K562 (cell line): ENCODE data around the gene DYNLT4. TPM values are rescaled to one million over a fixed set of nuclear protein-coding genes. Genes with fewer than 3 reads are reported as not detected.
A peak's percentile ranks its signal among the peaks of the same experiment; 100 is the strongest.

Experiments
- CTBP1 ChIP-seq: fragments of 450-650 bp; IDR thresholded peaks from 2 replicates; pipeline ENCODE4 v1.6.1; 2016; ENCODE audit warnings: borderline replicate concordance
- DEAF1 ChIP-seq: fragments of 450-650 bp; formaldehyde crosslinking; IDR thresholded peaks from 2 replicates; pipeline ENCODE4 v1.4.0; 2020; ENCODE audit warnings: mild to moderate bottlenecking, moderate library complexity
- ETV5 ChIP-seq: sonication (generic); formaldehyde crosslinking; IDR thresholded peaks from 2 replicates; pipeline ENCODE4 v1.4.0; 2020; ENCODE audit warnings: low read depth, mild to moderate bottlenecking, missing genetic modification reagents
- HDAC2 ChIP-seq: fragments of 450-650 bp; IDR thresholded peaks from 2 replicates; pipeline ENCODE4 v1.6.1; 2016; ENCODE audit warnings: mild to moderate bottlenecking
- MAFK ChIP-seq: IDR thresholded peaks from 2 replicates; pipeline ENCODE4 v1.6.1; 2011; ENCODE audit warnings: low read length, improper control_type of control experiment
- MECOM ChIP-seq: fragments of 250-450 bp; sonication (Bioruptor Pico); IDR thresholded peaks from 2 replicates; pipeline ENCODE4 v1.8.0; 2022; ENCODE audit warnings: inconsistent platforms
- RB1 ChIP-seq: fragments of 450-650 bp; IDR thresholded peaks from 2 replicates; pipeline ENCODE4 v1.6.1; 2017; ENCODE audit warnings: low read depth, mild to moderate bottlenecking
- SREBF1 ChIP-seq: fragments of 150-350 bp; IDR thresholded peaks from 2 replicates; pipeline ENCODE4 v1.6.1; 2014; ENCODE audit warnings: antibody characterized with exemption, low read depth, low read length, borderline replicate concordance
- SRF ChIP-seq, 2 experiments: fragments of 250-450, 450-650 bp in 1 of 2; sonication (Bioruptor Pico) in 1 of 2; sonication (generic) in 1 of 2; formaldehyde crosslinking; IDR thresholded peaks; 2 replicates each; pipeline versions ENCODE4 v1.5.0 to v1.5.1; 2020 to 2022; ENCODE audit warnings: mild to moderate bottlenecking in 1 of 2, missing genetic modification reagents in 1 of 2
- TEAD1 ChIP-seq, 2 experiments: fragments of 450-650 bp in 1 of 2; sonication (generic) in 1 of 2; formaldehyde crosslinking; IDR thresholded peaks; 2 replicates each; pipeline versions ENCODE4 v1.4.0 to v1.8.0; 2020 to 2022; ENCODE audit warnings: mild to moderate bottlenecking in 2 of 2, missing genetic modification reagents in 1 of 2
- ZBTB17 ChIP-seq: fragments of 450-650 bp; formaldehyde crosslinking; IDR thresholded peaks from 2 replicates; pipeline ENCODE4 v1.4.0; 2020; ENCODE audit warnings: mild to moderate bottlenecking
- ZNF280A ChIP-seq: fragments of 450-650 bp; IDR thresholded peaks from 2 replicates; pipeline ENCODE4 v1.6.1; 2018; ENCODE audit warnings: mild to moderate bottlenecking, low read depth; ENCODE audit not compliant: partially characterized antibody
- polyA plus RNA-seq, 8 experiments: library from polyadenylated mRNA; depleted of rRNA in 4 of 8; stranded (reverse) in 5 of 8; unstranded in 3 of 8; fragments of >200 nt; fragmentation: Nextera tagmentation in 2 of 8; fragmentation: Illumina TruSeq in 1 of 8; extraction: Ambion mirVana in 2 of 8; extraction: Trizol in 1 of 8; gene quantifications; 2 replicates each; pipeline versions ENCODE4 v1.2.1 to v1.2.3, GENCODE V29; 2011 to 2014; ENCODE audit warnings: inconsistent platforms in 1 of 8, missing spikeins in 1 of 8
- total RNA-seq, 7 experiments: library from RNA; depleted of rRNA in 6 of 7; stranded (reverse); fragments of >200 nt in 6 of 7; fragmentation: Illumina TruSeq in 2 of 7; extraction: Trizol in 2 of 7; gene quantifications; 2 replicates each; pipeline versions ENCODE4 v1.2.1 to v1.2.3, GENCODE V29; 2011 to 2021; ENCODE audit warnings: low replicate concordance in 1 of 7
- TF ChIP-seq, protein P1 (sequence below): fragments of 250-450 bp; sonication (Bioruptor Pico); IDR thresholded peaks from 2 replicates; pipeline ENCODE4 v1.4.0; 2020; ENCODE audit warnings: mild to moderate bottlenecking
- TF ChIP-seq, protein P2 (sequence below): fragments of 450-650 bp; formaldehyde crosslinking; IDR thresholded peaks from 2 replicates; pipeline ENCODE4 v1.4.0; 2022; ENCODE audit warnings: missing genetic modification characterization
- TF ChIP-seq, protein P3 (sequence below): fragments of 250-450 bp; sonication (Bioruptor Pico); IDR thresholded peaks from 2 replicates; pipeline ENCODE4 v1.8.0; 2022; ENCODE audit warnings: inconsistent platforms
- TF ChIP-seq, protein P4 (sequence below): fragments of 250-450 bp; sonication (Bioruptor Pico); IDR thresholded peaks from 2 replicates; pipeline ENCODE4 v1.4.0; 2020

Gene DYNLT4
- total and polyA plus RNA-seq, 9 of the 15 experiments (the other 6 are each of a cell fraction or from before 2014, with no cell fraction given), result 0.29 to 0.73 TPM; not detected in 7

DNA sequence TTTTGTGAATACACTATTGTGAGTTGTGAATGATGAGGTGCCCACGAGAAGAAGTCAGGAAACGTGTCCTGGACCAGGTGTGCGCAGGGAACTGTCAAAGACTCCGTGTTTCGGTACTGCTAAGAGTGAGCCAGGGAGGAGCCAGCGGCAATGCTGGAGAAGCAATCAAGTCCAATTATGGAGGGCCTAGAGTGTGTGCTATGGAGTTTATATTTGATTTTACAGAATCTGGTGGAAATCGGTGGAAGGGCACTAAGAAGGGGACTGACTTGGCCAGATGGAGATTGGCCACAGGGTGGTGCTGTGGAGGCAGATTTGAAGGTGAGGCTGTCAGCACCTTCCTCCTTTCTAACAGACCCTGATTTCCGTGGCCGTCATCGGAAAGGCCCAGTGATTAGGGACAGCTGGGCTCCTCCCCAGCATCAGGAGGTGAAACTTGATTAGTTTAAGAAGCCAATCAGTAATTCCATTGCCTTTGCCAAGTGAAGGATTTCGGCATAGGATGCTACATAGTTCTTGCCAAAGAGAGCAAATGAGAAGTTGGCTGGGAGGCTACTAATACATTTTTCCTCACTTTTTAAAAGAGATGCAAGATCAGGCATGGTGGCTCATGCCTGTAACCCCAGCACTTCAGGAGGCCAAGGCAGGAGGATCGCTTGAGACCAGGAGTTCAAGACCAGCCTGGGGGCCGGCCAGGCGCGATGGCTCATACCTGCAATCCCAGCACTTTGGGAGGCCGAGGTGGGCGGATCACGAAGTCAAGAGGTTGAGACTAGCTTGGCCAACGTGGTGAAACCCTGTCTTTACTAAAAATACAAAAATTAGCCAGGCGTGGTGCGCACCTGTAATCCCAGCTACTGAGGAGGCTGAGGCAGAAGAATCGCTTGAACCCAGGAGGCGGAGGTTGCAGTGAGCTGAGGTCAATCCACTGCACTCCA, 28.9 kb upstream of the DYNLT4 start (continued):
- no peak for TF ChIP-seq ZNF280A
- no peak for TF ChIP-seq SREBF1
- 0 out of 2 replicates have a peak, but pooled peaks have one; percentile 13 for TF ChIP-seq MECOM
- TF ChIP-seq DEAF1 (CRISPR knock-in tag), result peak; percentile 49
- peak; percentile 67 for TF ChIP-seq RB1
- peak; percentile 42 for TF ChIP-seq ETV5 (CRISPR knock-in tag)
- TF ChIP-seq, protein P1, sequence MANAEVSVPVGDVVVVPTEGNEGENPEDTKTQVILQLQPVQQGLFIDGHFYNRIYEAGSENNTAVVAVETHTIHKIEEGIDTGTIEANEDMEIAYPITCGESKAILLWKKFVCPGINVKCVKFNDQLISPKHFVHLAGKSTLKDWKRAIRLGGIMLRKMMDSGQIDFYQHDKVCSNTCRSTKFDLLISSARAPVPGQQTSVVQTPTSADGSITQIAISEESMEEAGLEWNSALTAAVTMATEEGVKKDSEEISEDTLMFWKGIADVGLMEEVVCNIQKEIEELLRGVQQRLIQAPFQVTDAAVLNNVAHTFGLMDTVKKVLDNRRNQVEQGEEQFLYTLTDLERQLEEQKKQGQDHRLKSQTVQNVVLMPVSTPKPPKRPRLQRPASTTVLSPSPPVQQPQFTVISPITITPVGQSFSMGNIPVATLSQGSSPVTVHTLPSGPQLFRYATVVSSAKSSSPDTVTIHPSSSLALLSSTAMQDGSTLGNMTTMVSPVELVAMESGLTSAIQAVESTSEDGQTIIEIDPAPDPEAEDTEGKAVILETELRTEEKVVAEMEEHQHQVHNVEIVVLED, result 0 out of 2 replicates have a peak, but pooled peaks have one; percentile 7
- peak; percentile 77 for TF ChIP-seq CTBP1
- 0 out of 4 replicates have a peak, but pooled peaks of 1 of the 2 experiments have one; percentile 36 for TF ChIP-seq TEAD1 (CRISPR knock-in tag; IDR thresholded peaks at IDR 0.05)
- TF ChIP-seq, protein P2, sequence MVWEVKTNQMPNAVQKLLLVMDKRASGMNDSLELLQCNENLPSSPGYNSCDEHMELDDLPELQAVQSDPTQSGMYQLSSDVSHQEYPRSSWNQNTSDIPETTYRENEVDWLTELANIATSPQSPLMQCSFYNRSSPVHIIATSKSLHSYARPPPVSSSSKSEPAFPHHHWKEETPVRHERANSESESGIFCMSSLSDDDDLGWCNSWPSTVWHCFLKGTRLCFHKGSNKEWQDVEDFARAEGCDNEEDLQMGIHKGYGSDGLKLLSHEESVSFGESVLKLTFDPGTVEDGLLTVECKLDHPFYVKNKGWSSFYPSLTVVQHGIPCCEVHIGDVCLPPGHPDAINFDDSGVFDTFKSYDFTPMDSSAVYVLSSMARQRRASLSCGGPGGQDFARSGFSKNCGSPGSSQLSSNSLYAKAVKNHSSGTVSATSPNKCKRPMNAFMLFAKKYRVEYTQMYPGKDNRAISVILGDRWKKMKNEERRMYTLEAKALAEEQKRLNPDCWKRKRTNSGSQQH (CRISPR knock-in tag), result no peak
- TF ChIP-seq, protein P3, sequence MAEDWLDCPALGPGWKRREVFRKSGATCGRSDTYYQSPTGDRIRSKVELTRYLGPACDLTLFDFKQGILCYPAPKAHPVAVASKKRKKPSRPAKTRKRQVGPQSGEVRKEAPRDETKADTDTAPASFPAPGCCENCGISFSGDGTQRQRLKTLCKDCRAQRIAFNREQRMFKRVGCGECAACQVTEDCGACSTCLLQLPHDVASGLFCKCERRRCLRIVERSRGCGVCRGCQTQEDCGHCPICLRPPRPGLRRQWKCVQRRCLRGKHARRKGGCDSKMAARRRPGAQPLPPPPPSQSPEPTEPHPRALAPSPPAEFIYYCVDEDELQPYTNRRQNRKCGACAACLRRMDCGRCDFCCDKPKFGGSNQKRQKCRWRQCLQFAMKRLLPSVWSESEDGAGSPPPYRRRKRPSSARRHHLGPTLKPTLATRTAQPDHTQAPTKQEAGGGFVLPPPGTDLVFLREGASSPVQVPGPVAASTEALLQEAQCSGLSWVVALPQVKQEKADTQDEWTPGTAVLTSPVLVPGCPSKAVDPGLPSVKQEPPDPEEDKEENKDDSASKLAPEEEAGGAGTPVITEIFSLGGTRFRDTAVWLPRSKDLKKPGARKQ (CRISPR knock-in tag), result peak; percentile 86; the same call in 1 of the 2 replicates
- peak; percentile 86 for TF ChIP-seq HDAC2
- TF ChIP-seq, protein P4, sequence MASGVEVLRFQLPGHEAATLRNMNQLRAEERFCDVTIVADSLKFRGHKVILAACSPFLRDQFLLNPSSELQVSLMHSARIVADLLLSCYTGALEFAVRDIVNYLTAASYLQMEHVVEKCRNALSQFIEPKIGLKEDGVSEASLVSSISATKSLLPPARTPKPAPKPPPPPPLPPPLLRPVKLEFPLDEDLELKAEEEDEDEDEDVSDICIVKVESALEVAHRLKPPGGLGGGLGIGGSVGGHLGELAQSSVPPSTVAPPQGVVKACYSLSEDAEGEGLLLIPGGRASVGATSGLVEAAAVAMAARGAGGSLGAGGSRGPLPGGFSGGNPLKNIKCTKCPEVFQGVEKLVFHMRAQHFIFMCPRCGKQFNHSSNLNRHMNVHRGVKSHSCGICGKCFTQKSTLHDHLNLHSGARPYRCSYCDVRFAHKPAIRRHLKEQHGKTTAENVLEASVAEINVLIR (CRISPR knock-in tag), result no peak
- no peak for TF ChIP-seq SRF (CRISPR knock-in tag; IDR thresholded peaks at IDR 0.05)
- TF ChIP-seq ZBTB17, result no peak
- peak; percentile 50; the same call in 1 of the 2 replicates for TF ChIP-seq MAFK
